Measurements from ENCODE around the gene ZNF397. TPM values are rescaled to one million over a fixed set of nuclear protein-coding genes. Genes with fewer than 3 reads are reported as not detected.

ZNF397 gene
- total RNA-seq (2014; rRNA removed; shearing (Covaris generic)), result 8.7 and 10.6 TPM in 2 replicates
- polyA plus RNA-seq (2016; fragmentation: Nextera tagmentation; extraction: Ambion mirVana), result 6.5 and 8.2 TPM in 2 replicates

- peak; percentile 100 for DNase-seq
- Histone ChIP-seq H3K27ac (peak within 1 kb of the TSS; percentile 97), H3K79me2 (ENCODE audit: insufficient read depth) (peaks cover 30% of the 10 kb centered on the region), H3K27me3 (replicated peaks; ENCODE audit: insufficient read depth) (no peaks in the 10 kb centered on the region), H3K9me2 (ENCODE audit: insufficient read depth) (no peaks in the 10 kb centered on the region), H4K20me1 (ENCODE audit: insufficient read depth) (no peaks in the 10 kb centered on the region), H3K9me3 (ENCODE audit: low read depth) (peaks cover 4% of the 10 kb centered on the region), H2AFZ (peak within 1 kb of the TSS; percentile 98), H3K36me3 (ENCODE audit: low read depth) (peaks cover 35% of the 10 kb centered on the region), H3K4me1 (ENCODE audit: insufficient read depth) (peaks cover 6% of the 10 kb centered on the region; the same call in 1 of the 2 replicates), H3K9ac (peak within 1 kb of the TSS; percentile 98), H3F3A (ENCODE audit: insufficient read depth) (peaks cover 8% of the 10 kb centered on the region; the same call in 1 of the 2 replicates), H3K4me2 (ENCODE audit: unreplicated experiment) (peak within 1 kb of the TSS; percentile 95), H3K4me3 (peak within 1 kb of the TSS; percentile 97)
- TF ChIP-seq EZH2 (IDR thresholded peaks at IDR 0.05; ENCODE audit: insufficient read depth, poor library complexity, severe bottlenecking) (no peak), EZH2phosphoT487 (IDR thresholded peaks at IDR 0.05; ENCODE audit: insufficient read depth, low read depth) (no peak)
- in situ Hi-C loops (cut with MboI), result loop anchor here (25.0 kb wide), 1 partner anchor 721 kb away; the partner anchor contains the start of gene RMP24
- 0 to 1% methylated on average over 59 to 60 of the region's 60 CpGs for WGBS, 2 experiments (ENCODE audit: low coverage in 1 of 2, low lambda C conversion rate in 2 of 2, missing lambda C conversion rate in 2 of 2)
These were observed at the start of gene ZNF397 for GRCh38 chr18:35240664-35241447. ZNF397 (plus strand) TSS chr18:35241034; CDS start chr18:35242471, 1,437 bp downstream.

- Histone ChIP-seq H2AFZ (no peak overlapping the region), H3K4me2 (ENCODE audit: unreplicated experiment) (no peak overlapping the region), H3K36me3 (ENCODE audit: low read depth) (no peaks in the 10 kb centered on the region), H3K9me3 (ENCODE audit: low read depth) (no peaks in the 10 kb centered on the region), H3K4me3 (no peak overlapping the region), H3K4me1 (ENCODE audit: insufficient read depth) (no peaks in the 10 kb centered on the region), H3K9me2 (ENCODE audit: insufficient read depth) (no peaks in the 10 kb centered on the region), H4K20me1 (ENCODE audit: insufficient read depth) (no peaks in the 10 kb centered on the region), H3K9ac (no peak overlapping the region), H3K79me2 (ENCODE audit: insufficient read depth) (no peaks in the 10 kb centered on the region), H3K27ac (no peak overlapping the region), H3F3A (ENCODE audit: insufficient read depth) (no peaks in the 10 kb centered on the region), H3K27me3 (replicated peaks; ENCODE audit: insufficient read depth) (no peaks in the 10 kb centered on the region)
- in situ Hi-C loops (cut with MboI), result no loop called here
- 78 to 79% methylated on average over 5 of the region's 5 CpGs for WGBS, 2 experiments (ENCODE audit: low coverage in 1 of 2, low lambda C conversion rate in 2 of 2, missing lambda C conversion rate in 2 of 2)
- TF ChIP-seq EZH2 (IDR thresholded peaks at IDR 0.05; ENCODE audit: insufficient read depth, poor library complexity, severe bottlenecking) (no peak), EZH2phosphoT487 (IDR thresholded peaks at IDR 0.05; ENCODE audit: insufficient read depth, low read depth) (no peak)
- DNase-seq, result no peak
These were observed 49.2 kb upstream of the ZNF397 start for GRCh38 chr18:35191698-35192025.

GRCh38 chr18:35192415-35192814, 48.4 kb upstream of the ZNF397 start:
- H3K4me3 ChIP-seq, result no peak overlapping the region
- no peak overlapping the region for H3K4me2 ChIP-seq (ENCODE audit: unreplicated experiment)
- H3K27me3 ChIP-seq (replicated peaks; ENCODE audit: insufficient read depth), result no peaks in the 10 kb centered on the region
- no peaks in the 10 kb centered on the region for H3K9me3 ChIP-seq (ENCODE audit: low read depth)
- WGBS, 2 experiments (ENCODE audit: low coverage in 1 of 2, low lambda C conversion rate in 2 of 2, missing lambda C conversion rate in 2 of 2), result 71 to 72% methylated on average over 4 of the region's 4 CpGs
- DNase-seq, result no peak
- no peak overlapping the region for H2AFZ ChIP-seq
- no peak overlapping the region for H3K9ac ChIP-seq
- no peaks in the 10 kb centered on the region for H3K36me3 ChIP-seq (ENCODE audit: low read depth)
- no peaks in the 10 kb centered on the region for H3K79me2 ChIP-seq (ENCODE audit: insufficient read depth)
- no peaks in the 10 kb centered on the region for H4K20me1 ChIP-seq (ENCODE audit: insufficient read depth)
- no peaks in the 10 kb centered on the region for H3K9me2 ChIP-seq (ENCODE audit: insufficient read depth)
- TF ChIP-seq EZH2 (IDR thresholded peaks at IDR 0.05; ENCODE audit: insufficient read depth, poor library complexity, severe bottlenecking), result no peak
- TF ChIP-seq EZH2phosphoT487 (IDR thresholded peaks at IDR 0.05; ENCODE audit: insufficient read depth, low read depth), result no peak
- H3K27ac ChIP-seq, result no peak overlapping the region
- in situ Hi-C loops (cut with MboI), result no loop called here
- H3F3A ChIP-seq (ENCODE audit: insufficient read depth), result no peaks in the 10 kb centered on the region
- no peaks in the 10 kb centered on the region for H3K4me1 ChIP-seq (ENCODE audit: insufficient read depth)

- H3K27me3 ChIP-seq (replicated peaks; ENCODE audit: insufficient read depth), result no peaks in the 10 kb centered on the region
- no peaks in the 10 kb centered on the region for H4K20me1 ChIP-seq (ENCODE audit: insufficient read depth)
- H3F3A ChIP-seq (ENCODE audit: insufficient read depth), result no peaks in the 10 kb centered on the region
- H3K9ac ChIP-seq, result no peak overlapping the region
- in situ Hi-C loops (cut with MboI), result no loop called here
- H3K4me2 ChIP-seq (ENCODE audit: unreplicated experiment), result no peak overlapping the region
- no peak for DNase-seq
- no peak overlapping the region for H3K27ac ChIP-seq
- 46 to 50% methylated on average over 1 of the region's 1 CpG for WGBS, 2 experiments (ENCODE audit: low coverage in 1 of 2, low lambda C conversion rate in 2 of 2, missing lambda C conversion rate in 2 of 2)
- no peaks in the 10 kb centered on the region for H3K36me3 ChIP-seq (ENCODE audit: low read depth)
- H2AFZ ChIP-seq, result no peak overlapping the region
- no peaks in the 10 kb centered on the region for H3K9me2 ChIP-seq (ENCODE audit: insufficient read depth)
- H3K79me2 ChIP-seq (ENCODE audit: insufficient read depth), result no peaks in the 10 kb centered on the region
- no peaks in the 10 kb centered on the region for H3K4me1 ChIP-seq (ENCODE audit: insufficient read depth)
- H3K4me3 ChIP-seq, result no peak overlapping the region
- H3K9me3 ChIP-seq (ENCODE audit: low read depth), result no peaks in the 10 kb centered on the region
- no peak for TF ChIP-seq EZH2 (IDR thresholded peaks at IDR 0.05; ENCODE audit: insufficient read depth, poor library complexity, severe bottlenecking)
- TF ChIP-seq EZH2phosphoT487 (IDR thresholded peaks at IDR 0.05; ENCODE audit: insufficient read depth, low read depth), result no peak
These were observed 47.5 kb upstream of the ZNF397 start for GRCh38 chr18:35193316-35193715.

Data from GM23248 (cell line).